ENCODE data around the gene RPS6KA3.

RPS6KA3 gene

GRCh38 chrX:20111271-20111670, 155.4 kb downstream of the RPS6KA3 start:
- DNase-seq = no peak

GRCh38 chrX:20101934-20102581, 164.7 kb downstream of the RPS6KA3 start:
- no peak for DNase-seq
